ENCODE results near the gene TMEM129. TPM values are rescaled to one million over a fixed set of nuclear protein-coding genes. Genes with fewer than 3 reads are reported as not detected.

The TMEM129 gene
- total RNA-seq, 3 donors from 2014 or later: 43.7 to 57.0 (median 55.6) TPM

- H3K4me3 ChIP-seq: no peak overlapping the region
- DNase-seq: no peak
- TF ChIP-seq, protein P1, sequence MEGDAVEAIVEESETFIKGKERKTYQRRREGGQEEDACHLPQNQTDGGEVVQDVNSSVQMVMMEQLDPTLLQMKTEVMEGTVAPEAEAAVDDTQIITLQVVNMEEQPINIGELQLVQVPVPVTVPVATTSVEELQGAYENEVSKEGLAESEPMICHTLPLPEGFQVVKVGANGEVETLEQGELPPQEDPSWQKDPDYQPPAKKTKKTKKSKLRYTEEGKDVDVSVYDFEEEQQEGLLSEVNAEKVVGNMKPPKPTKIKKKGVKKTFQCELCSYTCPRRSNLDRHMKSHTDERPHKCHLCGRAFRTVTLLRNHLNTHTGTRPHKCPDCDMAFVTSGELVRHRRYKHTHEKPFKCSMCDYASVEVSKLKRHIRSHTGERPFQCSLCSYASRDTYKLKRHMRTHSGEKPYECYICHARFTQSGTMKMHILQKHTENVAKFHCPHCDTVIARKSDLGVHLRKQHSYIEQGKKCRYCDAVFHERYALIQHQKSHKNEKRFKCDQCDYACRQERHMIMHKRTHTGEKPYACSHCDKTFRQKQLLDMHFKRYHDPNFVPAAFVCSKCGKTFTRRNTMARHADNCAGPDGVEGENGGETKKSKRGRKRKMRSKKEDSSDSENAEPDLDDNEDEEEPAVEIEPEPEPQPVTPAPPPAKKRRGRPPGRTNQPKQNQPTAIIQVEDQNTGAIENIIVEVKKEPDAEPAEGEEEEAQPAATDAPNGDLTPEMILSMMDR (IDR thresholded peaks at IDR 0.05): no peak
- H3K9me3 ChIP-seq: peaks cover 8% of the 10 kb centered on the region
- no peak for ATAC-seq
- H3K4me1 ChIP-seq (ENCODE audit: low read depth): no peaks in the 10 kb centered on the region
- H3K36me3 ChIP-seq (ENCODE audit: low read depth): no peaks in the 10 kb centered on the region
- intact Hi-C loops (cut with DNase I, micrococcal nuclease): loop anchor here in 1 of 2 donors (10.0 kb wide), 1 partner anchor 164 kb away; no protein-coding TSS in a partner anchor
These were observed 20.1 kb upstream of the TMEM129 start for GRCh38 chr4:1741208-1741607.

DNA sequence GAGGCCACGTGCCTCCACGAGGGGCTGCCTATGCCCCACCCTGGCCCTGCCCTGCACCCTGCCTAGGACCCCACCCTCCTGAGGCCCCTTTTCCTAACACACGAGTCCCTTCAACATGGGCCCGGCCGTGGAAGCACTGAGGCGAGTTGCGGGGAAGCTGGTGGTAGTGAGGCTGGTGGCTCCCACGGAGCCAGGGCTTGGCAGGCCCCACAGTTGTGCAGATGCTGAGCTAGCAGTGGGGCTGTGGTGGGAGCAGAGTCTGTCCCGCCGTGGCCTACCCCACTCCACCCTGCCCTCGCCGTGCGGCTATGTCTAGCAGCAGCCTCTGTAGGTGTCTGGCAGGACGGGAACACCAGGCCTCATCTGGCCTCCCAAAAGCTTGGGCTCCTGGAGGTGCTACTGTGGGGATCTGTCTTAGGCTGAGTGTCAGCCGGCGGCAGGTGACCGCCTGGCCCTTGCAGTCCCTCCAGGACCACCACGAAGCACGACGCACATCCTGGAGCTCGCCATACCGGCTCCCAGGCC is 19.0 kb upstream of the TMEM129 start:
- Histone ChIP-seq H3K9me3 (peaks cover 8% of the 10 kb centered on the region), H3K36me3 (ENCODE audit: low read depth) (no peaks in the 10 kb centered on the region), H3K4me1 (ENCODE audit: low read depth) (no peaks in the 10 kb centered on the region), H3K4me3 (no peak overlapping the region)
- ATAC-seq (no peak), DNase-seq (no peak)
- TF ChIP-seq, protein P1 (IDR thresholded peaks at IDR 0.05): no peak
- intact Hi-C loops (cut with DNase I, micrococcal nuclease): loop anchor here in 1 of 2 donors (10.0 kb wide), 1 partner anchor 165 kb away; no protein-coding TSS in a partner anchor

DNA sequence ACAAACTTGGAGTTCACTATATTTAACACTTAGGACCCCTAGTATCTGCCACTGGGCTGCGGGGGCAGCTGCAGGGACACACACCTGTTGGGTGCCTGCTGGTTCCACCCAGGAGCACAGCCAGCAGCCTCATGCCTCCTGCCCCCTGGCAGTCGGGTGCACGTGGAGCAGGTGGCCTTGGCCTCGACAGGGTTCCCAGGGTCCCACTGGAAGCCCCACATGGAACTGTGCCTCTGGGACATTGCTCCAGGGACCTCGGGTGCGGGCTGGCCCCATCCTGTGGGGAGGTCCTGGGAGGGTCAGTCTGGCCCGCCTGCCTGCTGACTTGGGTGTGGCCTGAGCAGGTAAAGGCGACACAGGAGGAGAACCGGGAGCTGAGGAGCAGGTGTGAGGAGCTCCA is 18.2 kb upstream of the TMEM129 start:
- no peaks in the 10 kb centered on the region for H3K4me1 ChIP-seq (ENCODE audit: low read depth)
- TF ChIP-seq, protein P1 (IDR thresholded peaks at IDR 0.05): no peak
- H3K36me3 ChIP-seq (ENCODE audit: low read depth): no peaks in the 10 kb centered on the region
- ATAC-seq (no peak), DNase-seq (no peak)
- no peak overlapping the region for H3K4me3 ChIP-seq
- peaks cover 8% of the 10 kb centered on the region for H3K9me3 ChIP-seq
- intact Hi-C loops (cut with DNase I, micrococcal nuclease): no loop called here

DNA sequence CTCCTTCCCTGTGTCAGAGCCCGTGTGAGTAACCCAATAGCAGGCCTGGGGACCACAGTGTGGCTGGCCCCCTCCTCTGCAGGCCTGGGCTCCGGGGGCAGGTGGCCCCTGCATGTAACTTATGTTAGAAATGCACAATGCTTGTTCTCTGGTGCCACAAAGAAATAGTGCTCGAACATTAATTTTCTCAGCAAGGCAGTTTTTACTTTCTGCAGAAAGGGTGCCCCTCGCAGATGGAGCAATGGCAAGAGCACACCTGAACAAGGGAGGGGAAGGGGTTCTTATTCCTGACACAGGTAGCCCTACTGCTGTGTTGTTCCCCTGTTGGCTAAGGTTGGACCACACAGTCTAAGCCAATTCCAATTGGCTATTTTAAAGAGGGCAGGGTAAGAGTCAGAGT is 17.3 kb upstream of the TMEM129 start:
- DNase-seq: no peak
- ATAC-seq: no peak

GRCh38 chr4:1737666-1738065 is 16.5 kb upstream of the TMEM129 start:
- TF ChIP-seq, protein P1 (IDR thresholded peaks at IDR 0.05): no peak
- Histone ChIP-seq H3K4me3 (no peak overlapping the region), H3K36me3 (ENCODE audit: low read depth) (no peaks in the 10 kb centered on the region), H3K9me3 (peaks cover 8% of the 10 kb centered on the region), H3K4me1 (ENCODE audit: low read depth) (no peaks in the 10 kb centered on the region)
- intact Hi-C loops (cut with DNase I, micrococcal nuclease): no loop called here
- DNase-seq (no peak), ATAC-seq (no peak)

More for the DNA sequence above, 17.3 kb upstream of the TMEM129 start:
- intact Hi-C loops (cut with DNase I, micrococcal nuclease): no loop called here
- Histone ChIP-seq H3K4me3 (no peak overlapping the region), H3K4me1 (ENCODE audit: low read depth) (no peaks in the 10 kb centered on the region), H3K36me3 (ENCODE audit: low read depth) (no peaks in the 10 kb centered on the region), H3K9me3 (peaks cover 8% of the 10 kb centered on the region)
- TF ChIP-seq, protein P1 (IDR thresholded peaks at IDR 0.05): no peak

DNA sequence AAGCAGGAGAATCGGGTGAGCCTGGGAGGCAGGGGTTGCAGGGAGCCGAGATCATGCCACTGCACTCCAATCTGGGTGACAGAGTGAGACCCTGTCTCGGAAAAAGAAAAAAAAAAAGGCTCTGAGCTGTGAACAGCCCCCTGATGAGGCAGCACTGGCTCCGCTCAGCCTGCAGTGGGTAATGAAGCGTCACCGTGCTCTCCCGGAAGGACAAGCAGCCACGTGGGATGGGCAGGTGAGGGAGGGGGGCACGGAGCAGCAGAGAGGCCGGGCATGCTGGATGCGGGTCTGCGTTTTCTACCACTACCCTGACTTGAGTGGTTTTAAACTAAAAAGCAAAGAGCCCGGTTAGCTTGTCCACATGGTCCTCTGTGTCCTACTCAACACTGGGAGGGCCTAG is 15.7 kb upstream of the TMEM129 start:
- Histone ChIP-seq H3K36me3 (ENCODE audit: low read depth) (no peaks in the 10 kb centered on the region), H3K4me1 (ENCODE audit: low read depth) (no peaks in the 10 kb centered on the region), H3K4me3 (no peak overlapping the region), H3K9me3 (peaks cover 8% of the 10 kb centered on the region)
- no peak for ATAC-seq
- no peak for DNase-seq
- intact Hi-C loops (cut with DNase I, micrococcal nuclease): no loop called here
- TF ChIP-seq, protein P1 (IDR thresholded peaks at IDR 0.05): no peak
